Epithelial cell of proximal tubule (primary cell): ENCODE measurements around the gene TEX14. TPM values are rescaled to one million over a fixed set of nuclear protein-coding genes. Genes with fewer than 3 reads are reported as not detected.

Source experiments
- DNase-seq: peaks from one replicate; pipeline ENCODE4 v3.0.0-alpha.2; 2011; ENCODE audit warnings: low read depth
- H3K4me3 ChIP-seq: 2 replicates; pipeline ENCODE4 v1.5.1; 2011; ENCODE audit warnings: low read depth, mild to moderate bottlenecking, low read length
- CTCF ChIP-seq: conservative IDR thresholded peaks from 2 replicates; pipeline ENCODE4 v1.5.1; 2012; ENCODE audit warnings: low read depth, mild to moderate bottlenecking, low read length
- total RNA-seq: library from RNA; depleted of rRNA; stranded (reverse); fragments of >200 nt; gene quantifications from 2 replicates; pipeline ENCODE4 v1.2.3, GENCODE V29; 2015

TEX14 gene
- total RNA-seq, 1 donor from 2014 or later, result 0.06 TPM

GRCh38 chr17:58630883-58631522 lies 60.8 kb downstream of the TEX14 start:
- no peak for TF ChIP-seq CTCF
- DNase-seq, result no peak
- H3K4me3 ChIP-seq, result peak overlapping the region; percentile 7

- no peak overlapping the region for H3K4me3 ChIP-seq
- DNase-seq, result no peak
- no peak for TF ChIP-seq CTCF
These were observed 64.9 kb downstream of the TEX14 start for GRCh38 chr17:58626905-58627304.

- H3K4me3 ChIP-seq, result no peak overlapping the region
- no peak for TF ChIP-seq CTCF
- DNase-seq, result no peak
These were observed 67.1 kb downstream of the TEX14 start for GRCh38 chr17:58624751-58625150.

GRCh38 chr17:58621174-58621573 lies 70.7 kb downstream of the TEX14 start:
- H3K4me3 ChIP-seq, result no peak overlapping the region
- no peak for DNase-seq
- no peak for TF ChIP-seq CTCF

- no peak overlapping the region for H3K4me3 ChIP-seq
- DNase-seq, result no peak
- TF ChIP-seq CTCF, result no peak
These were observed 73.5 kb downstream of the TEX14 start for GRCh38 chr17:58618336-58618735.

GRCh38 chr17:58617563-58617962 lies 74.3 kb downstream of the TEX14 start:
- DNase-seq, result no peak
- TF ChIP-seq CTCF, result no peak
- H3K4me3 ChIP-seq, result no peak overlapping the region
